GM12891 (cell line): Measurements from ENCODE around the gene HMCN2.

Experiments
- PAX5 ChIP-seq: IDR thresholded peaks from 2 replicates; pipeline ENCODE4 v1.6.1; 2011; ENCODE audit warnings: low read length, moderate library complexity, mild to moderate bottlenecking; ENCODE audit not compliant: insufficient read depth, severe bottlenecking
- POLR2A ChIP-seq: IDR thresholded peaks from 2 replicates; pipeline ENCODE4 v1.6.1; 2011; ENCODE audit warnings: low read depth, low read length, control low read depth
- POLR2AphosphoS5 ChIP-seq: IDR thresholded peaks from 2 replicates; pipeline ENCODE4 v1.6.1; 2011; ENCODE audit warnings: low read depth, low read length, control low read depth
- SPI1 ChIP-seq: IDR thresholded peaks from 2 replicates; pipeline ENCODE4 v1.6.1; 2011; ENCODE audit warnings: low read depth, low read length, control low read depth
- TAF1 ChIP-seq: IDR thresholded peaks from 2 replicates; pipeline ENCODE4 v1.6.1; 2011; ENCODE audit warnings: low read depth, low read length, control low read depth

- TF ChIP-seq POLR2A (no peak), POLR2AphosphoS5 (no peak), TAF1 (no peak), SPI1 (no peak), PAX5 (no peak)
Observed at GRCh38 chr9:130387398-130387797, 121.8 kb downstream of the HMCN2 start.
